Measurements from ENCODE around the gene MGLL.

DNA sequence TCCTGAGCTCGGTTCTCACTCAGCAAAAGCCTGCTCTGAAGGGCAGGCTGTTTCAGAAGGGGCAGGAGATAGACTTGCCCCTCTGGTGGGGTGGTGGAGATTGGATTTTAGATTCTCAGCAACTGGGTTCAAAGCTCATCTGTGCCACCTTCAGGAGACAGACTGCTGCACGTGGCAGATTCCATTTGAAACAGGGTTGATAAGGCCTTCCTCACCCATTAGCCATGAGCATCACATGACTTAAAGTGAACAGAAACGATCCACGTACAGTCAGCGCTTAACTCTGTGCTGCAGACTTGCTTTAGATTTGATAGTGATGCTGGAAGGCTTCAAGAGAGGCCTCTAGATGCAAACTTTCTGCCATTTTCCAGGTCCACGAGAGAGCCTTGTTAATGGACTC is 35.0 kb upstream of the MGLL start:
- TF ChIP-seq POLR2A (IDR thresholded peaks at IDR 0.05) (no peak), CTCF (IDR thresholded peaks at IDR 0.05) (no peak)
